Fibroblast of lung (primary cell): ENCODE measurements around the gene SCAF4.

ENCODE experiments used
- EZH2 ChIP-seq: IDR thresholded peaks from 2 replicates; pipeline ENCODE4 v1.5.1; 2012; ENCODE audit warnings: low read length, control low read depth, mild to moderate bottlenecking; ENCODE audit errors: missing control alignments
- TF ChIP-seq, protein P1 (sequence below), 2 donors: IDR thresholded peaks in 1 of 2; conservative IDR thresholded peaks in 1 of 2; 1 replicate in 1 of 2; 2 replicates in 1 of 2; pipeline ENCODE4 v1.5.1; 2011 to 2012; ENCODE audit warnings: low read length in 2 of 2, control low read depth in 1 of 2, inconsistent platforms in 1 of 2, low read depth in 1 of 2, mild to moderate bottlenecking in 1 of 2

DNA sequence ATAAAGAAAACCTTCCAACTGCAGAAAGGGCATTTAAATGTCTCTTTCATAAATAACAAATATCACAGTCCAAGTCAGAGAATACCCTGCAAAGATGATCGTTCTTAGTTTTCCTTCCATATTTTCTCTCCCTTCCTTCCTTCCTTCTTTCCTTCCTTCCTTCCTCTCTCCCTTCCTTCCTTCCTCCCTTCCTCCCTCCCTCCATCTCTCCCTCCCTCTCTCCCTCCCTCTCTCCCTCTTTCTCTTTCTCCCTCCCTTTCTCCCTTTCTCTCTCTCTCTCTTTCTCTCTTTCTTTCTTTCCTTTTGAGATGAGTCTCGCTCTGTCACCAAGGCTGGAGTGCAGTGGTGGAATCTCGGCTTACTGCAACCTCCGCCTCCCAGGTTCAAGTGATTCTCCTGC, 29.0 kb upstream of the SCAF4 start:
- TF ChIP-seq, protein P1, sequence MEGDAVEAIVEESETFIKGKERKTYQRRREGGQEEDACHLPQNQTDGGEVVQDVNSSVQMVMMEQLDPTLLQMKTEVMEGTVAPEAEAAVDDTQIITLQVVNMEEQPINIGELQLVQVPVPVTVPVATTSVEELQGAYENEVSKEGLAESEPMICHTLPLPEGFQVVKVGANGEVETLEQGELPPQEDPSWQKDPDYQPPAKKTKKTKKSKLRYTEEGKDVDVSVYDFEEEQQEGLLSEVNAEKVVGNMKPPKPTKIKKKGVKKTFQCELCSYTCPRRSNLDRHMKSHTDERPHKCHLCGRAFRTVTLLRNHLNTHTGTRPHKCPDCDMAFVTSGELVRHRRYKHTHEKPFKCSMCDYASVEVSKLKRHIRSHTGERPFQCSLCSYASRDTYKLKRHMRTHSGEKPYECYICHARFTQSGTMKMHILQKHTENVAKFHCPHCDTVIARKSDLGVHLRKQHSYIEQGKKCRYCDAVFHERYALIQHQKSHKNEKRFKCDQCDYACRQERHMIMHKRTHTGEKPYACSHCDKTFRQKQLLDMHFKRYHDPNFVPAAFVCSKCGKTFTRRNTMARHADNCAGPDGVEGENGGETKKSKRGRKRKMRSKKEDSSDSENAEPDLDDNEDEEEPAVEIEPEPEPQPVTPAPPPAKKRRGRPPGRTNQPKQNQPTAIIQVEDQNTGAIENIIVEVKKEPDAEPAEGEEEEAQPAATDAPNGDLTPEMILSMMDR (conservative IDR thresholded peaks at IDR 0.05 in 1 of 2, IDR thresholded peaks at IDR 0.05 in 1 of 2; ENCODE audit: low read depth in 1 of 2, low read length in 2 of 2): no peak
- no peak for TF ChIP-seq EZH2
